Measurements from ENCODE around the gene PAK2. TPM values are rescaled to one million over a fixed set of nuclear protein-coding genes. Genes with fewer than 3 reads are reported as not detected.

PAK2 gene
- total and polyA plus RNA-seq, 2 experiments from 2014 or later, result 24.3 to 49.4 TPM

GRCh38 chr3:196708467-196708866 lies 31.2 kb upstream of the PAK2 start (continued):
- TF ChIP-seq REST (IDR thresholded peaks at IDR 0.05; ENCODE audit: unreplicated experiment) (no peak), NANOG (IDR thresholded peaks at IDR 0.05; ENCODE audit: borderline replicate concordance) (no peak), ETS1 (IDR thresholded peaks at IDR 0.05) (no peak), EZH2 (IDR thresholded peaks at IDR 0.05; ENCODE audit: low read depth, unreplicated experiment) (no peak)

GRCh38 chr3:196711838-196712513 lies 27.7 kb upstream of the PAK2 start, which contains the start of the genes CEP19 and PIGX:
Gene CEP19 (minus strand): TSS chr3:196712250. CDS start chr3:196708657, 3,593 bp downstream.
Gene PIGX (plus strand): TSS chr3:196712377.
- ATAC-seq, result peak; percentile 81
- no peaks in the 10 kb centered on the region for H3K9me2 ChIP-seq (ENCODE audit: insufficient read depth)
- H3K27ac Mint-ChIP-seq, result no peak within 1 kb of the TSS
- H3K4me2 ChIP-seq, result peak within 1 kb of the TSS; percentile 84
- peak within 1 kb of the TSS; percentile 83 for H3K4me3 Mint-ChIP-seq
- H3K27ac ChIP-seq (ENCODE audit: low read depth), result no peak within 1 kb of the TSS
- no peaks in the 10 kb centered on the region for H3K36me3 ChIP-seq (ENCODE audit: insufficient read depth)
- no peaks in the 10 kb centered on the region; the same call in 1 of the 2 replicates for H3K79me2 ChIP-seq (replicated peaks; ENCODE audit: insufficient read depth)
- peaks cover 14% of the 10 kb centered on the region; the same call in 1 of the 2 replicates for H3K27me3 ChIP-seq (ENCODE audit: insufficient read depth)
- peak within 1 kb of the TSS; percentile 91 for H3K4me3 ChIP-seq
- H3K4me1 Mint-ChIP-seq, result peaks cover 4% of the 10 kb centered on the region
- peaks cover 11% of the 10 kb centered on the region; the same call in 1 of the 2 replicates for H3F3A ChIP-seq (replicated peaks; ENCODE audit: low read depth)
- no peaks in the 10 kb centered on the region for H3K36me3 Mint-ChIP-seq (ENCODE audit: low read depth)
- H3K9me3 Mint-ChIP-seq, result no peaks in the 10 kb centered on the region
- H3K4me1 ChIP-seq (ENCODE audit: insufficient read depth), result no peaks in the 10 kb centered on the region; the same call in 1 of the 2 replicates
- DNase-seq (ENCODE audit: low spot score), result peak; percentile 68
- peaks cover 8% of the 10 kb centered on the region for H3K27me3 Mint-ChIP-seq (ENCODE audit: insufficient read depth, low read depth, poor library complexity)
- no peaks in the 10 kb centered on the region; the same call in none of the 2 replicates for H4K20me1 ChIP-seq (replicated peaks; ENCODE audit: insufficient read depth)
- TF ChIP-seq REST (IDR thresholded peaks at IDR 0.05; ENCODE audit: unreplicated experiment) (no peak), EZH2 (IDR thresholded peaks at IDR 0.05; ENCODE audit: low read depth, unreplicated experiment) (no peak), CTCF (conservative IDR thresholded peaks at IDR 0.05; ENCODE audit: low read depth in 2 of 2) (no peak), ETS1 (IDR thresholded peaks at IDR 0.05) (0 out of 2 replicates have a peak, but pooled peaks have one; percentile 1), POLR2AphosphoS5 (IDR thresholded peaks at IDR 0.05; ENCODE audit: low read depth) (peak; percentile 65)
- peak within 1 kb of the TSS; percentile 100 for H2AFZ ChIP-seq

Data from GM23338 (cell line).